ENCODE data around the gene ATP6V0B. TPM values are rescaled to one million over a fixed set of nuclear protein-coding genes. Genes with fewer than 3 reads are reported as not detected.

The ATP6V0B gene
- total RNA-seq, 1 donor from 2014 or later, result 129 TPM

GRCh38 chr1:44008259-44008658 lies 33.5 kb downstream of the ATP6V0B start:
- Mint-ChIP-seq H3K27ac (ENCODE audit: unreplicated experiment) (no peak overlapping the region), H3K4me3 (no peak overlapping the region), H3K36me3 (ENCODE audit: low read depth) (no peaks in the 10 kb centered on the region)

GRCh38 chr1:44010935-44011471 lies 36.2 kb downstream of the ATP6V0B start:
- Mint-ChIP-seq H3K27ac (ENCODE audit: unreplicated experiment) (no peak overlapping the region), H3K27me3 (ENCODE audit: low read depth) (no peaks in the 10 kb centered on the region), H3K4me3 (no peak overlapping the region), H3K9me3 (no peaks in the 10 kb centered on the region), H3K36me3 (ENCODE audit: low read depth) (no peaks in the 10 kb centered on the region), H3K4me1 (peaks cover 38% of the 10 kb centered on the region)
- TF ChIP-seq, protein P1, sequence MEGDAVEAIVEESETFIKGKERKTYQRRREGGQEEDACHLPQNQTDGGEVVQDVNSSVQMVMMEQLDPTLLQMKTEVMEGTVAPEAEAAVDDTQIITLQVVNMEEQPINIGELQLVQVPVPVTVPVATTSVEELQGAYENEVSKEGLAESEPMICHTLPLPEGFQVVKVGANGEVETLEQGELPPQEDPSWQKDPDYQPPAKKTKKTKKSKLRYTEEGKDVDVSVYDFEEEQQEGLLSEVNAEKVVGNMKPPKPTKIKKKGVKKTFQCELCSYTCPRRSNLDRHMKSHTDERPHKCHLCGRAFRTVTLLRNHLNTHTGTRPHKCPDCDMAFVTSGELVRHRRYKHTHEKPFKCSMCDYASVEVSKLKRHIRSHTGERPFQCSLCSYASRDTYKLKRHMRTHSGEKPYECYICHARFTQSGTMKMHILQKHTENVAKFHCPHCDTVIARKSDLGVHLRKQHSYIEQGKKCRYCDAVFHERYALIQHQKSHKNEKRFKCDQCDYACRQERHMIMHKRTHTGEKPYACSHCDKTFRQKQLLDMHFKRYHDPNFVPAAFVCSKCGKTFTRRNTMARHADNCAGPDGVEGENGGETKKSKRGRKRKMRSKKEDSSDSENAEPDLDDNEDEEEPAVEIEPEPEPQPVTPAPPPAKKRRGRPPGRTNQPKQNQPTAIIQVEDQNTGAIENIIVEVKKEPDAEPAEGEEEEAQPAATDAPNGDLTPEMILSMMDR (conservative IDR thresholded peaks at IDR 0.05), result no peak
- DNase-seq (ENCODE audit: low read depth, low spot score), result no peak

More at GRCh38 chr1:44008259-44008658, 33.5 kb downstream of the ATP6V0B start:
- DNase-seq (ENCODE audit: low read depth, low spot score), result no peak
- Mint-ChIP-seq H3K9me3 (no peaks in the 10 kb centered on the region), H3K27me3 (ENCODE audit: low read depth) (no peaks in the 10 kb centered on the region), H3K4me1 (peaks cover 21% of the 10 kb centered on the region)
- TF ChIP-seq, protein P1 (conservative IDR thresholded peaks at IDR 0.05), result no peak

- TF ChIP-seq, protein P1 (conservative IDR thresholded peaks at IDR 0.05), result no peak
- Mint-ChIP-seq H3K27ac (ENCODE audit: unreplicated experiment) (no peak overlapping the region), H3K36me3 (ENCODE audit: low read depth) (no peaks in the 10 kb centered on the region), H3K27me3 (ENCODE audit: low read depth) (no peaks in the 10 kb centered on the region), H3K4me1 (peaks cover 50% of the 10 kb centered on the region), H3K4me3 (no peak overlapping the region), H3K9me3 (no peaks in the 10 kb centered on the region)
- no peak for DNase-seq (ENCODE audit: low read depth, low spot score)
These were observed 37.6 kb downstream of the ATP6V0B start for GRCh38 chr1:44012404-44012803.

- TF ChIP-seq, protein P1 (conservative IDR thresholded peaks at IDR 0.05), result no peak
- Mint-ChIP-seq H3K9me3 (no peaks in the 10 kb centered on the region), H3K27ac (ENCODE audit: unreplicated experiment) (no peak overlapping the region), H3K4me3 (no peak overlapping the region), H3K36me3 (ENCODE audit: low read depth) (no peaks in the 10 kb centered on the region), H3K27me3 (ENCODE audit: low read depth) (no peaks in the 10 kb centered on the region), H3K4me1 (peaks cover 50% of the 10 kb centered on the region)
- no peak for DNase-seq (ENCODE audit: low read depth, low spot score)
These were observed 38.3 kb downstream of the ATP6V0B start for GRCh38 chr1:44012941-44013609.

DNA sequence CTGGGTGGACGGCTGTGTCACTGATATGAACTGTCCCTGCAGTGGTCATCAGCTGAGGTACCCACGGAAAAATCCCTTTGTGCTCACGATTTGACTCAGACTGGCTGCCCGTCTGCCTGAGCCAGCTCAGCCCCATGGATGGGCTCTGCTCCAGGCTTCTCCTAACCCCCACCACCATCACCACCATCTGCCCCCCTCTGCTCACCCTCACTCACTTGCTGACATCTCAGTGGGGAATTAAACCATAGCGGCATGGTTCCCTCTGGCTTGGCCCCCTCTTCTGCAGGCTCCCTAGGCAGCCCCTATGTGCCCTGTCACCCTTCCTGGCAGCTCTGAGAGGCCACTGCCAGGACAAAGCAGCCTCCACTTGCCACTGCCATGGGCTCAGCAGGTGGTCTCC lies 39.2 kb downstream of the ATP6V0B start:
- Mint-ChIP-seq H3K4me3 (no peak overlapping the region), H3K36me3 (ENCODE audit: low read depth) (no peaks in the 10 kb centered on the region), H3K27ac (ENCODE audit: unreplicated experiment) (peak overlapping the region; percentile 25), H3K9me3 (no peaks in the 10 kb centered on the region), H3K27me3 (ENCODE audit: low read depth) (no peaks in the 10 kb centered on the region), H3K4me1 (peaks cover 50% of the 10 kb centered on the region)
- no peak for DNase-seq (ENCODE audit: low read depth, low spot score)
- TF ChIP-seq, protein P1 (conservative IDR thresholded peaks at IDR 0.05), result no peak

Data from neural crest cell (in vitro differentiated cells).